Measurements from ENCODE around the gene GTPBP2.

DNA sequence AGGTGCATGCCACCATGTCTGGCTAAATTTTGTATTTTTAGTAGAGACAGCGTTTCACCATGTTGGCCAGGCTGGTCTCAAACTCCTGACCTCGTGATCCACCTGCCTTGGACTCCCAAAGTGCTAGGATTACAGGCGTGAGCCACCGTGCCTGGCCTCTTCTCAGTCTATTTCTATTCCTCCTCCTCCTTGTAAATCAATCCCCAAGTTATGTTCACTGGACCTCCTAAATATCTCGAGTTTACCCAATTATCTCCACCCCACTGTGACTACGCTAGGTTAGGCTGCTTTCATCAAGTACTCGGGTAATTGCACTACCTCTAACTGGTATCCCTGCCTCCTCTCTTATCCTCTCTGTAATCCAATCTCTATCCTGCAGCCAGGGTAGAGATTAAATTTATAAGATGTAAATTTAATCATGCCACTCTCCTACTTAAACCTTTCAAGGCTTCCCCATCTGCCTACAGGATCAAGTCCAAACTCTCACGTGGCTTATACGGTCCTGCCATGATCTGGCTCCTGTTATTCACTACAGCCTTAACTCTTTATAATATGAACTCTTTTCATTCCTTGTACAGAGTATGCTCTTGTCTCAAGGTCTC is 5.7 kb upstream of the GTPBP2 start:
- TF ChIP-seq POLR2A (IDR thresholded peaks at IDR 0.05; ENCODE audit: low read length) (no peak), GATA1 (IDR thresholded peaks at IDR 0.05; ENCODE audit: low read depth, low read length) (no peak)

Data from erythroblast (primary cell).